Stimulated activated CD4-positive, alpha-beta T cell treated with anti-CD3 and anti-CD28 coated beads, Interleukin-15, amount 100 ng/mL, for 24 hours (primary cell): Measurements from ENCODE around the gene DERL2.

ENCODE experiments used
- DNase-seq: peaks from one replicate; pipeline ENCODE4 v3.0.0-alpha.2; 2020

The DERL2 gene

DNA sequence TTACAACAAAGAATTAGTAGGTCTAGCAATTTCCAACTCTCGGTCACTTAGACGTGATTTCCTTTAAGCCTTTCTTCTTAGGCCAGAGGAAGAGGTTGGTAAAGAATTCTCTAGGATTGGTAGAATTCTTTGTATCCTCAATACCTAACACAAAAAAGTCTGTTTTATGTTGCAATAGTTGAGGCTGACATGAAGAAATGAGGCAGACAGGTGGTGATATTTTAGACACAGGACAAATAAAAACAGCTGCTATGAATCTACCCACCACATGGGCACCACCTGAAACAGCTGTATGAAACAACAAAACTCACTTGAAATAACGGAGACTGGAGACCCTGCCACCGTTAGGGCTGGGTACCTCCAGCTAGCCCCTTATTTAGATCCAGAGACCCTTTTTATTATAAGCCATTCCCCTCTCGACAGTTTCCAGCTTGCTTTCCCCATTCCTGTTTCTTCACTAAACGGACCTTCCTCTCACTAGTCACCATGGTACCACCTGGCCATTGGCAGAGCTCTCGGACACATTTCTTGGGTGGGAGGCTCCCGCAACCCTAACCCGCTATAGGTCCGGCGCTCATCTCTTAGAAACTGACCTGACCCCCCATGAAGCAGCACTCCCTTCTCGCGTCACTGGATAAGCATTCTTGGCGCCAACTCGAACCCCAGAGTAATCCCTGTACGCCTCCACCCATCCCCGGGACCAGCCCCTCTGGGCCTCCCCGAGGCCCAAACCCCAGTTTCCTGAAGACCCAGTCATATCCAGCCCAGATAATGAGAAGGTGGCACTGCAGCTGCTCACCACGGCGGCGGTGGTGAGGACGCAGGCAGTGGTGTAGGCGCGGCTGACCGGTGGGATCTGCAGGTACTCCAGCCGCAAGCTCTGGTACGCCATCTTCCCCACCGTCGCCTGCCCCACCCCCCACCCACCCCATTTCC is at the start of gene DERL2:
TSS of gene DERL2 (minus strand) at position 909 of the 936 bp plus-strand sequence. CDS start at position 892, 17 bp downstream.
- no peak for DNase-seq

DNA sequence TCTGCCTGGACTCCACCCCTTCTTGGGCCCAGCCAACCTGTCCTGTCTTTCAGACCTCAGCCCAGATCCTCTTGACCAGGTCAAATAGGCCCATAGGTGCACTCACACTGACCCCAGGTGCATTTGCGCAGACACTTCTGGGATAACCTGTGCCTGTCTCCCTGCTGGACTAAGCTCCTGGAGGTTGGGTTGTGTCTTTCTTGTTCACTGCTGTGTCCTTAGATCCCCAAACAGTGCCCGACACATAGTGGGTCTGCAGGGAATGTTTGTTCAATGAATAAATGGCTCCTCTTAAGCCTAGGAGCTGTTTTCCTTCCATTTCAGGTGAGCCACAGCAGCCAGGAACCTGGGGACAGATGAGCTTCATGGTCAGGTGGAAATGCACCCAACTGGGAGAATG is 49.5 kb upstream of the DERL2 start:
- no peak for DNase-seq

DNA sequence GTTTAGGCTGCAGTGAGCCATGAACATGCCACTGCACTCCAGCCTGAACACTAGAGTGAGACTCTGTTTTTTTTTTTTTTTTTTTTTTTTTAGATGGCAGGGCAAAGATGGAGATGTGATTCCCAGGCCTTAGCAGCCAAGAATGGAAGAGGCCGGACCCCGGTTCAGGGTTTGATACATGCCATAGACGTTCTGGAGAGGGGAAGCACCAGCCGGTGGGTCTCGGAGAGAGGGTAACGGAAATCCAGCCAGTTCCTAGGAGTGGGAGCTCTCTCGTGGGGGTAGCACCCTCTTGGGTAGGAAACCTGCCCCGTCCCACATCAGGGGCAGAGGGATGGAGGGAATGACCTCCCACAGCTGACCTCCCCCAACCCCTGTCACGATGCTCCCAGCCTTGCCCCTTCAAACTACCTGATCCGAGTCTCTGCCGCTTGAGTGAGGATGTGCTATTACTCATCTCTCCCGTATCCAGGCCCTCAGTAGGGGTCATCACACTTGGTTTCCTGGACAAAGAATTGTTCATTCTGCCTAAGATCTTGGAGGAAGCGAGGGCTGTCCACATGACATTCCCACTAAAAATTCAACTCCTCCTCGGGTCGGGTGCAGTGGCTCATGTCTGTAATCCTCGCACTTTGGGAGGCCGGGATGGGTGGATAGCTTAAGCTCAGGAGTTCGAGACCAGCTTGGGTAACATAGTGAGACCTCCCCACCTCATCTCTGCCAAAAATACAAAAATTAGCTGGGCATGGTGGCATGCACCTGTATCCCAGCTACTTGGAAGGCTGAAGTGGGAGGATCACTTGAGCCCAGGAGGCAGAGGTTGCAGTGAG is 47.7 kb upstream of the DERL2 start:
- no peak for DNase-seq

DNA sequence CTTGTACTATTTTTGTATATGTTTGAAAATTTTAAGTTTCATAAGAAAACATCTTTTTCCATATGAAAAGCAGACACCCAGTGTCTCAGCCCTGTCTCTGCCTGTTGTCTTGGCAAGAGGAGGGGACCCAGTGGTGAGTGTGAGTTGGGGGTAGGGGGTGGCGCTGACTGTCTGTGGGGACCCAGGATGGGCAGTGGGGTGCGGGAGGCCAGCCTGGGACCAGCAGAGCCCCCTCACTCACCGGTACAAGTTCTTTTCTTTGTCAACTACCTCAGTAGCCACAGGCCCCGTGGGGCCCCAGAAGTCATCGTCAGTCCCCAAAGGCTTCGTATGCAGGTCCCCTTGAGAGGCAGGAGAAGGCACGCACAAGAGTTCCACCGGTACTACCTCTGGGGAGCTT is 46.6 kb upstream of the DERL2 start:
- DNase-seq: no peak

DNA sequence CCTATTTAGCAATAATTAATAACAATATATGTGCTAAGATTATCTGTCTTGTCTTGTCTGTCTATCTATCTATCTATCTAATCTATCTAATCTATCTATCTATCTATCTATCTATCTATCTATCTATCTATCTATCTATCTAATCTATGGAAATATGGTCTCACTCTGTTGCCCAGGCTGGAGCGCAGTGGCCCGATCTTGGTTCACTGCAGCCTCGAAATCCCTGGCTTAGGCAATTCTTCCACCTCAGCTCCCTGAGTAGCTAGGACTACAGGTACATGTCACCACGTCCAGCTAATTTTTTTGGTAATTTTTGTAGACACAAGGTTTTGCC is 45.1 kb upstream of the DERL2 start:
- no peak for DNase-seq

DNA sequence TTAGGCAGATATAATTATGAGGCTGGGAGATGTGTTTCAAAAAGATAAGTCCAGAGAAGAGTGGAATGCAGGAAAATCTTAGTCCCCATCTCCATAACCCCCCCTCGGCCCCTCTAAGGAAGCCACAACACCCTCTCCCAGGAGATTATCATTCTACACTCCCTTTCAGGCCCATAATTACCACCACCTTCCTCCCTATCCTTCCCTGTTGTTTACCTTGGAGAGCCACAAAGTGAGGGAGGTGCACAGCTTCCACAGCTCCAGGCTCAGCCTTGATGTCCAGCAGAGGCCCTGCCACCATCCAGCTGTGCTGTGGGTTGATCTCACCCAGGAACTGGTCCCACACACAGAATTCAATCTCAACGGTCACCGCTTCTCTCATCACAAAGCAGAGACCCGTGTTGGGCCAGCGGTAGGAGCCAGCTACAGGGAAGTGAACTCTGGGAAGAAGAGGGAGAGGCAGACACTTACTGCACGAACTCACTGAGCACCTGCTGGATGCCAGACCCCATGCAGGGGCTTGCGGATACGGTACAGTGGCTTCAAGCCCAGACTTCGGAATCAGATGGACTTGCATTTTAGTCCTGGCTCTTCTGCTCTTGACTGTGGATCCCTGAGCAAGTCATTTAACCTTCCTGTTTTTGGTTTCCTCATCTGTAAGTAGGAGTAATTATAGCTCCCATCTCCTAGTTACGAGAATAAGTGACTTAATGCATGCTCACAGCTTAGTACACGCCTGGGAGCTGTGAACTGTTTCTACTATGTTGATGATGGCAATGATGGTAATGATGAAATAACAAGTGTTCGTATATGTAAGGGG is 44.5 kb upstream of the DERL2 start:
- no peak for DNase-seq

DNA sequence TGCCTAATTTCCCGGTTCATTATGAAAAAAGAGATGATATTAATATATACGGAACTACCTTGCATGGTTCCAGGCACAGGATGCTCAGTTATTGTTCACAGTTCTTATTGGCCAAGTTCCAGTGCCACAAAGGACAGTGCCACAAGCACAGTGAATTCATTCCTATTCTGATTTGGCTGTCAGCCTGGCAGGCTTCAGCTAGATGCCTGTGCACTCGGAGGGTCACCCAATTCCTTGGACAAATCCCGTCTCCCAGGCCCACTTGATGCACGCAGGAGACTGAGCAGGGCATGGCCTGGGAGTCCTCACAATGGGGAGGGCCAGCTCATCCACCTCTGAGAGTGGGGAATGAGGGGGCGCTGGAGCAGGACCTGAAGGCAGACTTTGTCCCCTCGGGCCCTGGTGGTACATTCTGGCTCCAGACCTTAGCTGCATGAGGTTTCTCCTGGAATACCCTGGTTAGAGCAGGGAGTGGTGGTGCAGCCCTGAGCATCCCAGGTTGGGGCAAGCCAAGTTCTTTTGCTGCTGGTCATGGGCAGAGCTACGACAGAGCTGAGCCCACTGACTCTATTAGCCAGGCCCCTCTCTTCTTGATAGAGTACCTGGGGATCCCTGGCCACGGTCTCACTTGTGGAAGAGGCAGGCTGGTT is 41.7 kb upstream of the DERL2 start:
- no peak for DNase-seq

DNA sequence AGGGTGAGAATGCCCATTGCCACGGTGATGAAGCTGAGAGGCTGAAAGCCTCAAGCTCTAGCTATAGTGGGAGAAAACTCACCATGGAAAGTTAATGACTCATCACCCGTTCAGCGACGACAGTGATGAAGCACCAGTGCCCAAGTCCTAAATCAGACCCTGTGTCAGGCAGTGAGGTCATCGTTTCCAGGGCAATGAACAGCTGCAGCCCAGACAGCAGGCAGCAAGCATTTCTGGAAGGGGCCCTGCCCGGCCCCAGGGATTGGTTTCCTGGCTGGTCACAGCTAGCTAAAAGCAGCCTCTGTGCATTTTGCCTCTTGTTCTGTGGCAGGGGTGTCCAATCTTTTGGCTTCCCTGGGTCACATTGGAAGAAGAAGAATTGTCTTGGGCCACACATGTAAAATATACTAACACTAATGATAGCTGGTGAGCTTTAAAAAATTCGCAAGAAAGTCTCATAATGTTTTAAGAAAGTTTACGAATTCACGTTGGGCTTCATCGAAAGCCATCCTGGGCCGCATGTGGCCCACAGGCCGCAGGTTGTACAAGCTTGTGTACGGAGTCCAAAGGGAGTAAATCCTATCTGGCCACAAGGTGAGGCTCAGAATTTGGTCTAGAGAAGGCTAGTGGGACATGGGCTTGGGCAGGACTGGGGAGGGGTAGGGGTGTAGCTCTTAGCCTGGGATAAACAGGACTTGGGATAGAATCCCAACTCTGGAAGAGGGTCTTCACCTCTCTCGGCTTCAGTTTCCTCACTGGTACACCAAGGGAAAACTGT is 41.0 kb upstream of the DERL2 start:
- peak; percentile 86 for DNase-seq

DNA sequence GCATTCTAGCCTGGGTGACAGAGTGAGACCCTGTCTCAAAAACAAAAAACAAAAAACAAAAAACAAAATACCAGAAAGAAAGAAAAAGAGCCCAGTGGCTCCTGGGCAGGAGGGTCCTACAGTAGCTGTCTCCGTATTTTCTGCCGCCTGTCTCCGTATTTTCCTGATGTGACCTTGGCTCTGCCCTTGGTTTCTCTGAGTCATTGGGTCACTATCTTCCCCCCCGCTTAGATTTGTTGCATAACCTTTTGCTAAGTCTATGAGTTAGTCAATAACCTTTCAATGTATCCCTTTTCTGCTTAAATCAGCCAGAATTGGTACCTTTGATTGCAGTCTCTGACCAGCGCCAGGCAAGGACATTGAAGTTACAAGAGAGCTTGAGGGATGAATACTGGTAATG is 37.3 kb upstream of the DERL2 start:
- DNase-seq: no peak

DNA sequence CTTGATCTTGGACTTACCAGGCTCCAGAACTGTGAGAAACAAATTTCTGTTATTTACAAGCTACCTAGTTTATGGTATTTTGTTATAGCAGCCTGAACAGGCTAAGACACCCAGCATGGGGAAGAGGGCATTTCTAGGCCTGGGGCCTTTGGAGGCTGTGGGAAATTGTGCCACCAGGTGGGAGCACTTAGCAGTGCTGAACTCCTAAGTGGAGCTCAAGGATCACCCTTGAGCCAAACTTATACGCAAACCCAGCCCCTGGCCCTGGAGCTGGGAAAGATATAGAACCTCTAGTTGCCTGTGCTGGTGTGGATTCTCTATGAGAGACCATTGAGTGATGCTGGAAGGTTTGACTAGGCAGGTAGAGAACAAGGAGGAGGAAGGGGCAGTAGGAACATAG is 36.5 kb upstream of the DERL2 start:
- no peak for DNase-seq

DNA sequence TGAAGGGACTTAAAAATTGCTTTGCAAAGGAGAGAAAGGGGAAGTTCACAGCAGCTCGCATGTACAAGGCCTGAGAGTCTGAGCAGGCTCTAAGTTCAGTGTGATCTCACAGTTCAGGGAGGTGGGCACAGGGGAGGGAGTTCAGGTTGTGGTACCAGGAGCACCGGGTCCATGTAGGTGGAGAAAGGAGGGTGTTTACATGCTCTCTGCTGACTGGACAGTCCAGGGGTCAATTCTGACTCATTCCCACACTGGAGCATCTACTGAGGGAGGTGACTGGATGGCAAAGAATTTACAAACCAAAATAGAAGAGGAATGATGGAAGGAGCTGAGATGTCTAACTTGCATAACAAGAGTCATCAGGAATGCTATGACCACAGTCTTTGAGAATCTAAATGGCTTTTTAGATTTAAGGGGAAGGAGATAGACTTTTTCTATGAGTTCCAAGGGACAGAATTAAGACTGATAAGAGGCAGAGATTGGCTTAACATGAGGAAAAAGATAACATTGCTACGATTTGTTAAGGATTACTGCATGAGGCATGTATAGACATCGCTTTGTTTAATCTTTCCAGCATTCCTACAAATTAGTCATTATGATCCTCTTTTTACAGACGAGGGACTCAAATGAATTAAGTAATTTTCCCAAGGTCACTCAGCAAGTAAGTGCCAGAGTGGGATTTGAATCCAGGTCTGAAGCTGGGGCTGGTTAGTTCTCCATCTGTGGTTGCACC is 30.2 kb upstream of the DERL2 start:
- DNase-seq: no peak

DNA sequence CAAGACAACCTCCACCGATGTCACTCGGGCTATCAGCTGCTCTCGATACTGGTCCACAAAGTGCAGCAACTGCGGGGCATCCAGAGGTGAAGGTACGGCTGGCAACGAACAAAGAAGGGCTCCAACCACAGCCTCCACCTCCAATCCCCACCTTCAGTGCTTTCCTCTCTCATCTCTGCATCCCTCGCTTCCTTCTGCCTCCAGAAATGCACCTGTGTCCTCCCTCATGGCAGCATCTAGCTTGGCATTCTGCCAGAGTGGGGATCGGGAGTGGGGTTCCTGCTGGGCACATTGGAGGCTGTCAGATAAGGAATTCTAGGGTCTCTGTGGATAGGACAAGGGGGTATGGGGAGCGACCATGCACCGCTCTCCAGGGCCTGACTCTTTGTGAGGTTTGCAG is 29.0 kb upstream of the DERL2 start:
- DNase-seq: no peak

DNA sequence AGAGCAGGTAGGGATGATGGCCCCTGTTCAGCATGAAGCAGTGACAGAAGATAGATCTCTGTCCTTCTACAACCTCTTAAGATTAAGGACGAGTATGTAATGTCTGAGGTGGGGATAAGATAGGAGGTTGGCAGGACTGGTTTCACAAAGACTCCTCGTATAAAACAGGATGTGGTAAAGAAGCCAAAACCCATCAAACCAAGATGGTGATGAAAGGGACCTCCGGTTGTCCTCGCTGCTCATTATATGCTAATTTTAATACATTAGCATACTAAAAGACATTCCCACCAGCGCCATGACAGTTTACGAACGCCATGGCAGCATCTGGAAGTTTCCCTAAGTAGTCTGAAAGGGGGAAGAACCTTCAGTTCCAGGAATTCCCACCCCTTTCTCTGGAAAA is 27.6 kb upstream of the DERL2 start:
- no peak for DNase-seq

DNA sequence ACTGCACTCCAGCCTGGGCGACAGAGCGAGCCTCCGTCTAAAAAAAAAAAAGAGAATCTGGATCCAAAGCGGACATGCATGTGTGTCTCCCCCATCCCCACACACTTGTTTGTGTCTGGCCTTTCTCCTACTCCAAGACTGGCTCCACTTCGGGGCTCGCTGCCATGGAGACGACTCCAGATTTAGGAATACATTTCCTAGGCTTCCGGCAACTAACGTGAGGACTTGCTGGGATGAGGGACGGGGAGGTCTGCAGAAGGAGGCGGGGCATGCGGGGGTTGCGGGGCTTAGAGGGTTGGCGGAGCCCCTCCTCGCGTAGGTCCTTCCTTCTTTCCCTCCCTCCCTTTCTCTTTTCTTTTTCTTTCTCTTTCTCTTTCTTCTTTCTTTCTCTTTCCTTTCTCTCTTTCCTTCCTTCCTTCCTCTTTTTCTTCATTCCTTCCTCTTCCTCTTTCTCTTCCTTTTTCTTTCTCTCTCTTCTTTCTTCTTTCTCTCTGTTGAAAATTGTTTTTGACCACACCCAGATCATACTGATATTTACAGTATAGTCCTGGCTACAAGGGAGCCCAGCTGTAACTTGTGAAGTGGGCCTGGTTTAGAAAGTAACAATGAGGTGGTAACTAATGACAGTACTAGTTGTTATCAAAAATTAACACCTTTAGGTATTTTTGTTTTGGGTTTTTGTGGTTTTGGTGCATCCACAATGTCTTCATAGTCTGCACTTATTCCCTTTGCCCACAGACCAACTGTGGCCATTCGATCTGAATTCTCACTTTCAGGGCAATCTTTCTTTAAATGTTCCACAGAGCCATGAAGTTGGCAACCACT is 25.6 kb upstream of the DERL2 start:
- no peak for DNase-seq

DNA sequence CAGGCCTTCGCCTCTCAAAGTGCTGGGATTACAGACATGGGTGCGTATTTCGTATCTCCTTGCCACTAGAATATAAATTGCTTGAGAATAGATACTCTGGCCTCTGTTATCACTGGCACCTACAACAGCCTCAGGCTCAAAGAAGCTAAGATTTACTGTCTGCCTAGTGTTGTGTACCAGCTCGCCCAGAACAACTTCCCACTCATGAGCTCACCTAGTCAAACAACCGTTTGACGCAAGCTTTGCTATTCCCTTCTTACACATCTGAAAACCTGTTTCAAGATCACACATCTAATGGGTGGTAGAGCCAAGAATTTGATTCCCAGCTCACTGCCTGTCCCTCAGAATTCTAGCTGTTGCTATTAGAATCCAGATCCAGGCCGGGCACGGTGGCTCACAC is 24.8 kb upstream of the DERL2 start:
- DNase-seq: no peak

DNA sequence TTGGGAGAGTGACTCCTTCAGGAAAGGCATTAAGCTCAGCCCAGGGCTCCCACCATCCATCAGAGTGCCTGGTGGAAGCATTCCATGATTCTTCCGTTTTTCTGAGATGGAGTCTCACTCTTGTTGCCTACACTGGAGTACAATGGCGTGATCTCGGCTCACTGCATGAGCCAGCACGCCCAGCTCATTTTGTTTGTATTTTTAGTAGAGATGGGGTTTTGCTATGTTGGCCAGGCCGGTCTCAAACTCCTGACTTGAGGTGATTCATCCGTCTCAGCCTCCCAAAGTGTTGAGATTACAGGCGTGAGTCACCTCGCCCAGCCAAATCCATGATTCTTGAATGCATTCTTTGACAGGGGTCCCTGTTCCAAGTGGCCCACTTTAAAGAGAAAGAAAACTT is 23.5 kb upstream of the DERL2 start:
- DNase-seq: no peak

DNA sequence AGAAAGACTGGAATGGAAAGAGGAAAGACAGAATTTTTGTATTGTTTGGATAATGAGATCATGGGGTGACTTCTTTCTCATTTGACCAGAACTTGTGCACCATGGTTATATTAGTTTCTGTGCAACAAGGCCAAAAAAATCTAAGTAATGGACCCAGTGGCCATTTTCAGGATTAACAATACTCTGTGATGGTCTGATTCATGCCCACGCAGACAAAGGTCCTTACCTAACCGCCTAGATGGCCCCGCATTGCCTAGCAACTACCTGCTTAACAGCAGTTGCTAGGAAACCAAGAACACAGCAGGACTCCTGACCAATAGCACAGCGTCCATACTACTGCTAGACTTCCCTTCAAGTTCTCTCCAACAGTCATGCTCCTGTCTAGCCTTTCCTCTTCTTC is 22.8 kb upstream of the DERL2 start:
- DNase-seq: no peak

DNA sequence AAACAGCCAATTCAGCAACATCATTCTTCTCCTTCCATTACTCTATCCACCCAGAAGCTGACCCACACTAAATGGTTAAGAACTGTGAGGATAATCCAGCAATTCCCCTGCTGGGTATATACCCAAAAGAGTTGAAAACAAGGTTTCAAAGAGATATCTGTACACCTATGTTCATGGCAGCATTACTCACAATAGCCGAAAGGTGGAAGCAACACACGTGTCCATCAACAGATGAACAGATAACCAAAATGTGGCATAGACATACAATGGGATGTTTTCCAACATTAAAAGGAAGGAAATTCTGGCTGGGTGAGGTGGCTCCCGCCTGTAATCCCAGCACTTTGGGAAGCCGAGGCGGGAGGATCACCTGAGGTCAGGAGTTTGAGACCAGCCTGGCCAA is 20.3 kb upstream of the DERL2 start:
- DNase-seq: no peak

DNA sequence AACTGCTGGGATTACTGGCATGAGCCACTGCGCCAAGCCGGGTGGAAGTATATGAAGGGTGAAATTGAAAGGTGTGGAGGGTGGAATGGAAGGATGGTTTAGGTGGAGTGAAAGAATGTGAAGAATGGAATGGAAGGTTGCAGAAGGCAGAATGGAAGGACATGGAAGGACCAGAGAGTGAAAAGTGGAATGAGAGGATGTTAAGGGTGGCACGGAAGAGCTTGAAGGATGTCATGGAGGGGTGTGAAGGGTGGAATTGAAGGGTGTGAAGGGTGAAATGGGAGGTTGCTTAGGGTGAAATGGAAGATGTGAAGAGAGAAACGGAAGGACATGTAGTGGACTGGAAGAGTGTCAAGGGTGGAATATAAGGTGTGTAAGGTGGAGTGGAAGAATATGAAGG is 16.6 kb upstream of the DERL2 start:
- DNase-seq: no peak

DNA sequence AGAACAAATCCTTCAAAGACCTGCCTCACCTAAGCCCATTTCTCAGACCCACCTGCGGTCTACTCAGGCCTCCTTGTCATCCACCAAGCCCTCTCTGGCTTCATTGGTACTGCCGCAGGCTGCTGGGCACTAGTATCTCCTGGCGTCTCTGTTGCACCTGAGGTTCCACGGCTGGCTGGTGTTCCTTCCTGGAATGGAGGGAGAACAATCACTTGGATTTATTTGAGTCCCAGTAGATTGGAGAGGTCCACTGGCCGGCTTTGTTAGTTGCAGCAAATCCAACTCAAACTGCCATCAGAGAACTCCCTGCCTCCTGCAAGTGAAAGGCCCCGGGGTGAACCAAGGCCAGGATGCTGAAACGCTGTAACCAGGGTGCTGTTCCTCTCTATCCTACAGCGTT is 15.7 kb upstream of the DERL2 start:
- no peak for DNase-seq
